Adrenal gland (tissue), 5 donors: ENCODE data around the gene S100A5.

Source experiments
- CTCF ChIP-seq, 6 experiments: fragments of 450-650 bp in 4 of 6; fragments of 200-600 bp in 2 of 6; sonication (generic) in 1 of 6; IDR thresholded peaks; 1 replicate in 5 of 6; 2 replicates in 1 of 6; pipeline versions ENCODE4 v1.5.1 to v1.8.0; 2016 to 2021; ENCODE audit warnings: antibody characterized with exemption in 6 of 6, mild to moderate bottlenecking in 2 of 6, moderate library complexity in 1 of 6
- POLR2A ChIP-seq, 2 donors: fragments of 450-650 bp; IDR thresholded peaks; one replicate each; pipeline ENCODE4 v1.6.1; 2017; ENCODE audit warnings: antibody characterized with exemption in 2 of 2, mild to moderate bottlenecking in 2 of 2, moderate library complexity in 1 of 2
- donor health status: DM: no; HTN: no; CAD: no.

- no peak for TF ChIP-seq CTCF (IDR thresholded peaks at IDR 0.05)
- TF ChIP-seq POLR2A (IDR thresholded peaks at IDR 0.05): no peak
Measured at GRCh38 chr1:153513023-153513422, 27.7 kb downstream of the S100A5 start.
